Neural cell (in vitro differentiated cells): Measurements from ENCODE around the gene CNTNAP2.
A peak's percentile ranks its signal among the peaks of the same experiment; 100 is the strongest.

ENCODE experiments used
- CTCF ChIP-seq: fragments of 450-650 bp; IDR thresholded peaks from 2 replicates; pipeline ENCODE4 v1.5.1; 2014; ENCODE audit warnings: antibody characterized with exemption, mild to moderate bottlenecking, moderate library complexity; ENCODE audit not compliant: poor library complexity, severe bottlenecking
- EP300 ChIP-seq: fragments of 450-650 bp; conservative IDR thresholded peaks from 2 replicates; pipeline ENCODE4 v1.6.1; 2014; ENCODE audit warnings: antibody characterized with exemption, mild to moderate bottlenecking, moderate library complexity; ENCODE audit not compliant: poor library complexity, severe bottlenecking
- EZH2 ChIP-seq: fragments of 200-600, 300-800 bp; shearing (Covaris generic), sonication (generic); IDR thresholded peaks from 2 replicates; pipeline ENCODE4 v1.6.1; 2014; ENCODE audit warnings: antibody characterized with exemption, low read length, borderline replicate concordance, mild to moderate bottlenecking; ENCODE audit not compliant: insufficient read depth, poor library complexity, severe bottlenecking
- MXI1 ChIP-seq: fragments of 450-650 bp; conservative IDR thresholded peaks from 2 replicates; pipeline ENCODE4 v1.6.1; 2014; ENCODE audit warnings: antibody characterized with exemption, mild to moderate bottlenecking; ENCODE audit not compliant: poor library complexity, severe bottlenecking
- POLR2AphosphoS5 ChIP-seq: IDR thresholded peaks from 2 replicates; pipeline ENCODE4 v1.6.1; 2012
- RAD21 ChIP-seq: fragments of 450-650 bp; conservative IDR thresholded peaks from 2 replicates; pipeline ENCODE4 v1.6.1; 2014; ENCODE audit warnings: antibody characterized with exemption, mild to moderate bottlenecking, moderate library complexity
- TAF1 ChIP-seq: IDR thresholded peaks from 2 replicates; pipeline ENCODE4 v1.6.1; 2012; ENCODE audit warnings: low read depth
- TF ChIP-seq, protein P1 (sequence below): IDR thresholded peaks from 2 replicates; pipeline ENCODE4 v1.6.1; 2012; ENCODE audit warnings: borderline replicate concordance

DNA sequence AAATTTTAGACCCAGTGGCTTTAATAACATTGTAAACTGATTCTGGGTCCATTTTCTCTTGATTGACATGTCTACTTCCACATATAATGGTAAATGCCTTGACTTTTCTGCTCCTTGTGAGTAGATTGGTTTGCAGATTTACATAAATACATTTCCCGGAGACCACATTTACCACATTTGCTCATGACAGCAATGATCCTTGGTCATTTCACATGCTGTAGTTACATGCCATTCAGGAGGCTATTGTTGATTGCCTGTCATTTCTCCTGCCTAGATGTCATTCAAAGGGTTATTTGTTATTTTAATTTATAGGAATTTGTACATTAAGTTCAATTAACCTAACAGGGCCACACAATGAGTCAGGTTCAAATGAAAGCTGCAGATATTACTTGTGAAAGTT is 280.5 kb downstream of the CNTNAP2 start:
- no peak for TF ChIP-seq CTCF
- TF ChIP-seq EP300 = peak; percentile 91
- TF ChIP-seq POLR2AphosphoS5 = peak; percentile 73
- TF ChIP-seq EZH2 = no peak
- no peak for TF ChIP-seq RAD21
- TF ChIP-seq MXI1 = no peak
- TF ChIP-seq, protein P1, sequence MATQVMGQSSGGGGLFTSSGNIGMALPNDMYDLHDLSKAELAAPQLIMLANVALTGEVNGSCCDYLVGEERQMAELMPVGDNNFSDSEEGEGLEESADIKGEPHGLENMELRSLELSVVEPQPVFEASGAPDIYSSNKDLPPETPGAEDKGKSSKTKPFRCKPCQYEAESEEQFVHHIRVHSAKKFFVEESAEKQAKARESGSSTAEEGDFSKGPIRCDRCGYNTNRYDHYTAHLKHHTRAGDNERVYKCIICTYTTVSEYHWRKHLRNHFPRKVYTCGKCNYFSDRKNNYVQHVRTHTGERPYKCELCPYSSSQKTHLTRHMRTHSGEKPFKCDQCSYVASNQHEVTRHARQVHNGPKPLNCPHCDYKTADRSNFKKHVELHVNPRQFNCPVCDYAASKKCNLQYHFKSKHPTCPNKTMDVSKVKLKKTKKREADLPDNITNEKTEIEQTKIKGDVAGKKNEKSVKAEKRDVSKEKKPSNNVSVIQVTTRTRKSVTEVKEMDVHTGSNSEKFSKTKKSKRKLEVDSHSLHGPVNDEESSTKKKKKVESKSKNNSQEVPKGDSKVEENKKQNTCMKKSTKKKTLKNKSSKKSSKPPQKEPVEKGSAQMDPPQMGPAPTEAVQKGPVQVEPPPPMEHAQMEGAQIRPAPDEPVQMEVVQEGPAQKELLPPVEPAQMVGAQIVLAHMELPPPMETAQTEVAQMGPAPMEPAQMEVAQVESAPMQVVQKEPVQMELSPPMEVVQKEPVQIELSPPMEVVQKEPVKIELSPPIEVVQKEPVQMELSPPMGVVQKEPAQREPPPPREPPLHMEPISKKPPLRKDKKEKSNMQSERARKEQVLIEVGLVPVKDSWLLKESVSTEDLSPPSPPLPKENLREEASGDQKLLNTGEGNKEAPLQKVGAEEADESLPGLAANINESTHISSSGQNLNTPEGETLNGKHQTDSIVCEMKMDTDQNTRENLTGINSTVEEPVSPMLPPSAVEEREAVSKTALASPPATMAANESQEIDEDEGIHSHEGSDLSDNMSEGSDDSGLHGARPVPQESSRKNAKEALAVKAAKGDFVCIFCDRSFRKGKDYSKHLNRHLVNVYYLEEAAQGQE = no peak
- no peak for TF ChIP-seq TAF1
